ENCODE data around the gene ZBP1.

Gene ZBP1

GRCh38 chr20:57616143-57616951, 3.9 kb downstream of the ZBP1 start:
- Mint-ChIP-seq H3K27me3 (no peaks in the 10 kb centered on the region), H3K36me3 (ENCODE audit: insufficient read depth) (peaks cover 54% of the 10 kb centered on the region), H3K4me3 (peak overlapping the region; percentile 80), H3K4me1 (peaks cover 42% of the 10 kb centered on the region), H3K9me3 (no peaks in the 10 kb centered on the region), H3K27ac (ENCODE audit: low read depth) (peak overlapping the region; percentile 95)
- no peak for ATAC-seq (replicated peaks; ENCODE audit: extremely low read depth, poor library complexity, severe bottlenecking)
- no peak for DNase-seq (ENCODE audit: low spot score in 2 of 2)

- peak overlapping the region; percentile 51 for H3K27ac Mint-ChIP-seq (ENCODE audit: low read depth)
Measured at GRCh38 chr20:57615445-57615811, 4.8 kb downstream of the ZBP1 start.

GRCh38 chr20:57614490-57615444, 5.5 kb downstream of the ZBP1 start:
- ATAC-seq (replicated peaks; ENCODE audit: extremely low read depth, poor library complexity, severe bottlenecking) (no peak), DNase-seq (ENCODE audit: low spot score in 2 of 2) (no peak)
- Mint-ChIP-seq H3K36me3 (ENCODE audit: insufficient read depth) (peaks cover 49% of the 10 kb centered on the region), H3K9me3 (no peaks in the 10 kb centered on the region), H3K4me1 (peaks cover 36% of the 10 kb centered on the region), H3K27me3 (no peaks in the 10 kb centered on the region), H3K4me3 (no peak overlapping the region), H3K27ac (ENCODE audit: low read depth) (peak overlapping the region; percentile 51)

More at GRCh38 chr20:57615445-57615811, 4.8 kb downstream of the ZBP1 start:
- no peaks in the 10 kb centered on the region for H3K27me3 Mint-ChIP-seq
- H3K36me3 Mint-ChIP-seq (ENCODE audit: insufficient read depth) = peaks cover 50% of the 10 kb centered on the region
- no peak for DNase-seq (ENCODE audit: low spot score in 2 of 2)
- no peak for ATAC-seq (replicated peaks; ENCODE audit: extremely low read depth, poor library complexity, severe bottlenecking)
- peaks cover 39% of the 10 kb centered on the region for H3K4me1 Mint-ChIP-seq
- no peaks in the 10 kb centered on the region for H3K9me3 Mint-ChIP-seq
- no peak overlapping the region for H3K4me3 Mint-ChIP-seq

GRCh38 chr20:57613481-57613921, 6.7 kb downstream of the ZBP1 start:
- Mint-ChIP-seq H3K9me3 (no peaks in the 10 kb centered on the region), H3K27ac (ENCODE audit: low read depth) (no peak overlapping the region), H3K4me3 (no peak overlapping the region), H3K36me3 (ENCODE audit: insufficient read depth) (peaks cover 41% of the 10 kb centered on the region), H3K27me3 (no peaks in the 10 kb centered on the region), H3K4me1 (peaks cover 34% of the 10 kb centered on the region)
- no peak for ATAC-seq (replicated peaks; ENCODE audit: extremely low read depth, poor library complexity, severe bottlenecking)
- no peak for DNase-seq (ENCODE audit: low spot score in 2 of 2)

GRCh38 chr20:57612916-57613315, 7.3 kb downstream of the ZBP1 start:
- no peak overlapping the region for H3K27ac Mint-ChIP-seq (ENCODE audit: low read depth)
- no peaks in the 10 kb centered on the region for H3K27me3 Mint-ChIP-seq
- no peak for ATAC-seq (replicated peaks; ENCODE audit: extremely low read depth, poor library complexity, severe bottlenecking)
- H3K4me3 Mint-ChIP-seq = no peak overlapping the region
- H3K36me3 Mint-ChIP-seq (ENCODE audit: insufficient read depth) = peaks cover 43% of the 10 kb centered on the region
- peaks cover 28% of the 10 kb centered on the region for H3K4me1 Mint-ChIP-seq
- no peaks in the 10 kb centered on the region for H3K9me3 Mint-ChIP-seq
- no peak for DNase-seq (ENCODE audit: low spot score in 2 of 2)

GRCh38 chr20:57612436-57612835, 7.8 kb downstream of the ZBP1 start:
- H3K27ac Mint-ChIP-seq (ENCODE audit: low read depth) = no peak overlapping the region
- H3K9me3 Mint-ChIP-seq = no peaks in the 10 kb centered on the region
- DNase-seq (ENCODE audit: low spot score in 2 of 2) (no peak), ATAC-seq (replicated peaks; ENCODE audit: extremely low read depth, poor library complexity, severe bottlenecking) (no peak)
- H3K4me1 Mint-ChIP-seq = peaks cover 25% of the 10 kb centered on the region
- peaks cover 45% of the 10 kb centered on the region for H3K36me3 Mint-ChIP-seq (ENCODE audit: insufficient read depth)
- H3K4me3 Mint-ChIP-seq = no peak overlapping the region
- H3K27me3 Mint-ChIP-seq = no peaks in the 10 kb centered on the region

GRCh38 chr20:57611586-57612311, 8.5 kb downstream of the ZBP1 start:
- Mint-ChIP-seq H3K4me3 (no peak overlapping the region), H3K36me3 (ENCODE audit: insufficient read depth) (peaks cover 45% of the 10 kb centered on the region), H3K9me3 (no peaks in the 10 kb centered on the region), H3K4me1 (peaks cover 18% of the 10 kb centered on the region), H3K27me3 (no peaks in the 10 kb centered on the region), H3K27ac (ENCODE audit: low read depth) (no peak overlapping the region)
- DNase-seq (ENCODE audit: low spot score in 2 of 2) (no peak), ATAC-seq (replicated peaks; ENCODE audit: extremely low read depth, poor library complexity, severe bottlenecking) (no peak)

GRCh38 chr20:57610261-57610952, 9.8 kb downstream of the ZBP1 start:
- ATAC-seq (replicated peaks; ENCODE audit: extremely low read depth, poor library complexity, severe bottlenecking) (no peak), DNase-seq (ENCODE audit: low spot score in 2 of 2) (no peak)
- Mint-ChIP-seq H3K27me3 (no peaks in the 10 kb centered on the region), H3K9me3 (no peaks in the 10 kb centered on the region), H3K36me3 (ENCODE audit: insufficient read depth) (peaks cover 42% of the 10 kb centered on the region), H3K4me1 (peaks cover 26% of the 10 kb centered on the region), H3K4me3 (no peak overlapping the region), H3K27ac (ENCODE audit: low read depth) (peak overlapping the region; percentile 76)

GRCh38 chr20:57609842-57610167, 10.4 kb downstream of the ZBP1 start:
- no peak for ATAC-seq (replicated peaks; ENCODE audit: extremely low read depth, poor library complexity, severe bottlenecking)
- H3K4me1 Mint-ChIP-seq = peaks cover 32% of the 10 kb centered on the region
- no peaks in the 10 kb centered on the region for H3K9me3 Mint-ChIP-seq
- no peak for DNase-seq (ENCODE audit: low spot score in 2 of 2)
- H3K27ac Mint-ChIP-seq (ENCODE audit: low read depth) = no peak overlapping the region
- no peak overlapping the region for H3K4me3 Mint-ChIP-seq
- H3K27me3 Mint-ChIP-seq = no peaks in the 10 kb centered on the region
- H3K36me3 Mint-ChIP-seq (ENCODE audit: insufficient read depth) = peaks cover 43% of the 10 kb centered on the region

GRCh38 chr20:57609086-57609841, 11.0 kb downstream of the ZBP1 start:
- H3K27me3 Mint-ChIP-seq = no peaks in the 10 kb centered on the region
- H3K9me3 Mint-ChIP-seq = no peaks in the 10 kb centered on the region
- H3K36me3 Mint-ChIP-seq (ENCODE audit: insufficient read depth) = peaks cover 39% of the 10 kb centered on the region
- H3K4me1 Mint-ChIP-seq = peaks cover 38% of the 10 kb centered on the region
- DNase-seq (ENCODE audit: low spot score in 2 of 2) (no peak), ATAC-seq (replicated peaks; ENCODE audit: extremely low read depth, poor library complexity, severe bottlenecking) (no peak)
- no peak overlapping the region for H3K4me3 Mint-ChIP-seq
- no peak overlapping the region for H3K27ac Mint-ChIP-seq (ENCODE audit: low read depth)

- H3K36me3 Mint-ChIP-seq (ENCODE audit: insufficient read depth) = peaks cover 37% of the 10 kb centered on the region
- DNase-seq (ENCODE audit: low spot score in 2 of 2) = no peak
- H3K27me3 Mint-ChIP-seq = no peaks in the 10 kb centered on the region
- ATAC-seq (replicated peaks; ENCODE audit: extremely low read depth, poor library complexity, severe bottlenecking) = no peak
- H3K27ac Mint-ChIP-seq (ENCODE audit: low read depth) = no peak overlapping the region
- H3K4me3 Mint-ChIP-seq = no peak overlapping the region
- peaks cover 41% of the 10 kb centered on the region for H3K4me1 Mint-ChIP-seq
- H3K9me3 Mint-ChIP-seq = no peaks in the 10 kb centered on the region
Measured at GRCh38 chr20:57608516-57608915, 11.7 kb downstream of the ZBP1 start.
